ENCODE measurements around the gene ADAM8.

Gene ADAM8

GRCh38 chr10:133289761-133290160 is 13.1 kb upstream of the ADAM8 start:
- TF ChIP-seq CTCF (IDR thresholded peaks at IDR 0.05; ENCODE audit: low read depth, low read length) = no peak

DNA sequence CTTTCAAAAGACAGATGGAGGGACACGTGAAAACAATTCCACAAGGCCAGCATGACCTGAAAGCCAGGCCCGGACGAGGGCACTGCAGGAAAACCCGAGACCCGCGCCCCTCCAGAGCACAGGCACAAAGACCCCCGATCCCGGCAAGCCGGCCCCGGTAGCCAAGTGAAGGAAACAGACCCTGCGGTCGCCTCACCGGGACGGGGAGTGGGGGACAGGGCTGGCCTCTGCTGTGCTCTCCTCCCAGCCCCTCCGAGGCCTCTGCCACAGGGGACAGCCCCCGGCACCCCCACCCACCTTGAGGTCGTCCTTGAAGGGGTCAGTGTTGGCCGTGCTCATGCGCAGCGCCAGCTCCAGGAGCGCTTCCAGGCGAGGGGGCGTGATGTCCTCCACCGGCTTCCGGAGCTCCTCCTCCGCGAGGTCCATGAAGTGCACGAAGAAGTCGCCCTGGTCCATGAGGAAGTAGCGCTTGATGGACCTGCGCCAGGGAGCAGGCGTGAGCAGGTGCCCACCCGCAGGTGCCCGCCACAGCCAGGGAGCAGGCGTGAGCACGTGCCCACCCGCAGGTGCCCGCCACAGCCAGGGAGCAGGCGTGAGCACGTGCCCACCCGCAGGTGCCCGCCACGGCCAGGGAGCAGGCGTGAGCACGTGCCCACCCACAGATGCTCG is 11.3 kb upstream of the ADAM8 start:
- H3K4me3 ChIP-seq (ENCODE audit: low read depth, low read length) = no peak overlapping the region
- no peak for TF ChIP-seq CTCF (IDR thresholded peaks at IDR 0.05; ENCODE audit: low read depth, low read length)

More at GRCh38 chr10:133289761-133290160, 13.1 kb upstream of the ADAM8 start:
- no peak overlapping the region for H3K4me3 ChIP-seq (ENCODE audit: low read depth, low read length)

GRCh38 chr10:133286366-133286765 is 9.7 kb upstream of the ADAM8 start:
- H3K4me3 ChIP-seq (ENCODE audit: low read depth, low read length) = no peak overlapping the region
- no peak for TF ChIP-seq CTCF (IDR thresholded peaks at IDR 0.05; ENCODE audit: low read depth, low read length)

DNA sequence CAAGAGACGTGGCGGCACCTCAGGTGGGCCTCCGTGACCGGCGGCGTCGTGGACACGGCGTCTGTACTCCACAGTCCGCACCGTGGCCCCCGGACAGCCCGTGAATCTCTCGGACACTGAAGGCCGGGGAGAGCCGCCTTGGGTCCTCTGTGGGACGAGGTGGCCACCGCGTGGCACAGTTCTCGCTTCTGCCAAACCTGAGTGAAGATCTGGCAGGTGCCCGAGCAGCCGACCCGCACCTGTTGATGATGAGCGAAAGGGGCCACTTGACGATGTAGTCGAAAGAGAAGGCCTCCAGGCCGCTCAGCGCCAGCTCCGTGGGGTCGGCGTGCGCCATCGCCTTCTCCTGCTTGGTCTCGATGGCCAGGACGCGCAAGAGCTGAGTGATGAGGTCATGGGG is 8.5 kb upstream of the ADAM8 start:
- H3K4me3 ChIP-seq (ENCODE audit: low read depth, low read length) = no peak overlapping the region

DNA sequence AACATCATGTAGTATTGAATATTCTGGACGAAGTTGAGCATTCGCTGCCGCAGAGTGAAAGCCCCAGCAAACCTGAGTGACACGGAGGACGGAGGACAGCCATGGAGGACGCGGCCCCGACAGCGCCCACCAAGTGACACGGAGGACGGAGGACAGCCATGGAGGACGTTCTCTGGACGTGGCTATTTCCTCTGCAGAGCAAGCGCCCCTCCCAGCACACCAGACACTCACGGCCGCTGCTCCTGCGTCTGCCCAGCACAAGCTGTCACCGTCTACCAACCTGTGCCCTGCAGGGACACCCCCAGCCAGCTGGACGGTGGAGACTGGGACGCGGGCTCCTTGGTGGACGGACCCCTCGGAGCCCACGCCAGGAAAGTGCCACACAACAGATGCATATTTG is 7.3 kb upstream of the ADAM8 start:
- no peak for TF ChIP-seq CTCF (IDR thresholded peaks at IDR 0.05; ENCODE audit: low read depth, low read length)
- H3K4me3 ChIP-seq (ENCODE audit: low read depth, low read length) = no peak overlapping the region

More for the DNA sequence above, 8.5 kb upstream of the ADAM8 start:
- TF ChIP-seq CTCF (IDR thresholded peaks at IDR 0.05; ENCODE audit: low read depth, low read length) = no peak

- TF ChIP-seq CTCF (IDR thresholded peaks at IDR 0.05; ENCODE audit: low read depth, low read length) = no peak
- H3K4me3 ChIP-seq (ENCODE audit: low read depth, low read length) = no peak overlapping the region
These were observed 6.2 kb upstream of the ADAM8 start for GRCh38 chr10:133282846-133283390.

- no peak for TF ChIP-seq CTCF (IDR thresholded peaks at IDR 0.05; ENCODE audit: low read depth, low read length)
- no peak overlapping the region for H3K4me3 ChIP-seq (ENCODE audit: low read depth, low read length)
These were observed 5.1 kb upstream of the ADAM8 start for GRCh38 chr10:133281628-133282372.
